GM12878 (cell line): ENCODE measurements around the gene SUMF1. TPM values are rescaled to one million over a fixed set of nuclear protein-coding genes. Genes with fewer than 3 reads are reported as not detected.

Source experiments
- ATAC-seq: fragments of 200-7000 bp; cut with Tn5 transposase; 3 replicates; pipeline ENCODE4 v1.9.1; 2020; ENCODE audit warnings: mild to moderate bottlenecking, moderate library complexity
- BruUV-seq: library from RNA; stranded (reverse); fragments of 400-500 nt; replicated peaks from 2 replicates; lab custom pipeline; 2021; lab: Mats Ljungman, UMichigan
- CTCF ChIA-PET: fragments of 300-600 bp; sonication (Branson Sonifier 250); formaldehyde crosslinking; extraction: SDS; loops from one replicate; lab custom pipeline; 2021; ENCODE audit warnings: inconsistent platforms; lab: Yijun Ruan, JAX
- POLR2A ChIA-PET: fragments of 350-600 bp; formaldehyde crosslinking; extraction: SDS; loops from one replicate; lab custom pipeline; 2021; ENCODE audit warnings: inconsistent platforms; lab: Charles Lee
- RAD21 ChIA-PET: fragments of 300-600 bp; sonication (Branson Sonifier 250); formaldehyde crosslinking; loops from one replicate; lab custom pipeline; 2023; ENCODE audit warnings: antibody characterized with exemption; ENCODE audit not compliant: unreplicated experiment; lab: Charles Lee
- SMC1A ChIA-PET: fragments of 300-600 bp; sonication (Branson Sonifier 250); formaldehyde crosslinking; loops from one replicate; lab custom pipeline; 2023; ENCODE audit not compliant: unreplicated experiment, uncharacterized antibody; lab: Charles Lee
- DNase-seq: peaks from one replicate; pipeline ENCODE4 v3.0.0-alpha.2; 2011; ENCODE audit warnings: low read depth, low spot score
- FAIRE-seq: peaks from 3 replicates; lab custom pipeline; 2011; peaks lifted over from hg19 to GRCh38; lab: Jason Lieb, UNC
- H2AFZ ChIP-seq: 2 replicates; pipeline ENCODE4 v1.6.0; 2011; ENCODE audit warnings: low read depth, low read length, control low read depth; ENCODE audit not compliant: control insufficient read depth
- H3K27ac ChIP-seq: 2 replicates; pipeline ENCODE4 v1.5.1; 2011; ENCODE audit warnings: control low read depth; ENCODE audit not compliant: control insufficient read depth, insufficient read depth
- H3K27me3 ChIP-seq, 2 experiments: replicated peaks in 1 of 2; 2 replicates each; pipeline versions ENCODE4 v1.6.0 to v1.6.1; 2011; ENCODE audit warnings: low read length in 1 of 2; ENCODE audit not compliant: control insufficient read depth in 2 of 2, insufficient read depth in 2 of 2
- H3K36me3 ChIP-seq, 2 experiments: 2 replicates each; pipeline ENCODE4 v1.5.1; 2011; ENCODE audit warnings: low read length in 1 of 2; ENCODE audit not compliant: control insufficient read depth in 2 of 2, insufficient read depth in 2 of 2
- H3K4me1 ChIP-seq: 2 replicates; pipeline ENCODE4 v1.6.1; 2011; ENCODE audit warnings: mild to moderate bottlenecking, low read length, moderate library complexity, mixed read lengths; ENCODE audit not compliant: control insufficient read depth, insufficient read depth
- H3K4me2 ChIP-seq: 2 replicates; pipeline ENCODE4 v1.6.0; 2011; ENCODE audit warnings: control low read depth; ENCODE audit not compliant: control insufficient read depth, insufficient read depth
- H3K4me3 ChIP-seq: fragments of 200-600 bp; sonication (generic); 2 replicates; pipeline ENCODE4 v1.5.1; 2016
- H3K79me2 ChIP-seq: 2 replicates; pipeline ENCODE4 v1.6.0; 2011; ENCODE audit warnings: low read length; ENCODE audit not compliant: control insufficient read depth, insufficient read depth
- H3K9ac ChIP-seq: 2 replicates; pipeline ENCODE4 v1.8.0; 2011; ENCODE audit warnings: low read length, control low read depth, mixed read lengths; ENCODE audit not compliant: control insufficient read depth, insufficient read depth
- H3K9me3 ChIP-seq: replicated peaks from 3 replicates; pipeline ENCODE4 v1.5.1; 2011; ENCODE audit warnings: mild to moderate bottlenecking, low read length; ENCODE audit not compliant: control insufficient read depth, insufficient read depth
- H4K20me1 ChIP-seq: 2 replicates; pipeline ENCODE4 v1.6.0; 2011; ENCODE audit not compliant: control insufficient read depth, insufficient read depth
- CBFB ChIP-seq: IDR thresholded peaks from 2 replicates; pipeline ENCODE4 v1.6.1; 2016; ENCODE audit warnings: antibody characterized with exemption, low read depth
- IRF4 ChIP-seq: IDR thresholded peaks from 2 replicates; pipeline ENCODE4 v1.6.1; 2011; ENCODE audit warnings: low read depth, low read length
- JUNB ChIP-seq: IDR thresholded peaks from 2 replicates; pipeline ENCODE4 v1.6.1; 2016; ENCODE audit warnings: antibody characterized with exemption, mild to moderate bottlenecking
- TARDBP ChIP-seq: IDR thresholded peaks from 2 replicates; pipeline ENCODE4 v1.6.1; 2016; ENCODE audit warnings: borderline replicate concordance
- ZNF217 ChIP-seq: fragments of 450-650 bp; IDR thresholded peaks from 2 replicates; pipeline ENCODE4 v1.6.1; 2017; ENCODE audit warnings: antibody characterized with exemption, mild to moderate bottlenecking
- WGBS: methylation state at CpG from one replicate; pipeline ENCODE4 v1.1.6; 2016; ENCODE audit warnings: low lambda C conversion rate; ENCODE audit not compliant: insufficient replicate concordance, insufficient coverage; ENCODE audit errors: missing lambda C conversion rate; 5-methylcytosine and 5-hydroxymethylcytosine counted together
- in situ Hi-C: fragments of 300-500 bp; cut with MboI; formaldehyde crosslinking; loops from 9 replicates; pipeline ENCODE4 v1.14.3; 2018; ENCODE audit warnings: mixed read lengths
- intact Hi-C: fragments of 100-400 bp; cut with micrococcal nuclease; formaldehyde crosslinking; loops from one replicate; pipeline ENCODE4 v1.14.2; 2022; ENCODE audit not compliant: unreplicated experiment
- polyA plus RNA-seq, 11 experiments: library from polyadenylated mRNA; depleted of rRNA in 4 of 11; unstranded in 6 of 11; stranded (reverse) in 5 of 11; fragments of >200 nt; fragmentation: Nextera tagmentation in 4 of 11; fragmentation: Illumina TruSeq in 1 of 11; extraction: Ambion mirVana in 4 of 11; extraction: Trizol in 1 of 11; gene quantifications; 1 replicate in 1 of 11; 2 replicates in 10 of 11; pipeline versions ENCODE4 v1.2.1 to v1.2.3, GENCODE V29; 2011 to 2016; ENCODE audit warnings: inconsistent platforms in 2 of 11, missing spikeins in 2 of 11, low read depth in 1 of 11
- total RNA-seq, 4 experiments: library from RNA; depleted of rRNA in 3 of 4; stranded (reverse); fragments of >200 nt in 3 of 4; fragmentation: Illumina TruSeq in 1 of 4; extraction: Trizol in 1 of 4; gene quantifications; 2 replicates each; pipeline versions ENCODE4 v1.2.1 to v1.2.3, GENCODE V29; 2013 to 2021
- TF ChIP-seq, protein P1 (sequence below): fragments of 450-650 bp; IDR thresholded peaks from 2 replicates; pipeline ENCODE4 v1.6.1; 2017; ENCODE audit warnings: mild to moderate bottlenecking, moderate library complexity
- TF ChIP-seq, protein P2 (sequence below), 3 experiments: IDR thresholded peaks in 2 of 3; conservative IDR thresholded peaks in 1 of 3; 2 replicates each; pipeline ENCODE4 v1.5.1; 2011; ENCODE audit warnings: low read depth in 3 of 3, low read length in 3 of 3, mild to moderate bottlenecking in 3 of 3, control low read depth in 2 of 3, moderate library complexity in 2 of 3, inconsistent platforms in 1 of 3, mixed read lengths in 1 of 3; ENCODE audit not compliant: control insufficient read depth in 2 of 3, insufficient read depth in 1 of 3; ENCODE audit errors: extremely low read depth in 1 of 3
- TF ChIP-seq, protein P3 (sequence below): fragments of 450-650 bp; IDR thresholded peaks from 2 replicates; pipeline ENCODE4 v1.6.1; 2016; ENCODE audit warnings: mild to moderate bottlenecking, moderate library complexity, borderline replicate concordance
- TF ChIP-seq, protein P4 (sequence below): fragments of 450-650 bp; IDR thresholded peaks from 2 replicates; pipeline ENCODE4 v1.6.1; 2016; ENCODE audit warnings: mild to moderate bottlenecking

Gene SUMF1
- total and polyA plus RNA-seq, 10 of the 15 experiments (the other 5 are each of a cell fraction or from before 2014, with no cell fraction given) = 3.2 to 14.3 (median 8.5) TPM

DNA sequence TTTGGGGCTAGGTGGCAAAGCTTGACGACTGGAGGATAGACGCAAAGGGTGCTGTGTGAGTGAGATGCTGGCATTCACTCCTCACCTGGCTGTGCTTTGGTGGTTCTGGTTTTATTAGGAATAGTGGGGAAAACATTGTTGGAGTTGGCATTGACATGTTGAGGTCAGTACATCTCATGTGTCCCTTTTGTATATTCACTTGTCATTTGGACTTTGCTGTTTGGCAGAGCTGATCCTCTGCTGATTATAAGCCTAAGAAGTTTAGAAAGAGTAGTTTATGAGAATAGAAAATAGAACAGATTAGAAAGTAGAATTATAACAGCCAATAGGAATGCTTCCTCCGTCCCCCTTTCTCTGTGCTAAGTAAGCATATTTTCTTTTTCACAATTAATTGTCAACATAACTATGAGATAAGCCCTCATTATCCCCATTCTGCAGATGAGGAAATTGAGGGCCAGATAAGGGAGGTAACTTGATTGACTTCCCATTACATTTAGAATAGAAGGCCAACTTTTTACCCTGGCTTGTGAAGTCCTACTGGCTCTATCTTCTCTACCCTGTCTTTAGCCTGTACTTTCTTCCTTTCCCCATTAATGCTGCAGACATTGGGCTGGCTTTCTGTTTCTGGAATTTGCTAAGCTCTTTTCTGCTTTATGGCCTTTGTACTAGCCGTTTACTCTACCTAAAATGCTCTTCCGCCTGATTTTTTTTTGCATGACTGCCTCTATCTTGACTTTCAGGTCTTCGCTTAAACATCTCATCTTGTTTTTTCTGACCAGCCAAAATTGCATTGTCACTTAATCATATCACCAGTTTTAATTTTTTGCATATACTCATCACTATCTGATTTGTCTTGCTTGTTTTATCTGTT, 38.9 kb upstream of the SUMF1 start:
- H3K9me3 ChIP-seq = no peaks in the 10 kb centered on the region
- H3K79me2 ChIP-seq = peaks cover 26% of the 10 kb centered on the region
- in situ Hi-C loops (loop anchor here (10.0 kb wide), 1 partner anchor 689 kb away; no protein-coding TSS in a partner anchor), intact Hi-C loops (loop anchor here (2.0 to 10.0 kb wide), 4 partner anchors 79 to 479 kb away; no protein-coding TSS in a partner anchor)
- no peak overlapping the region for H2AFZ ChIP-seq
- SMC1A ChIA-PET = interaction anchor here (0.7 to 12.9 kb wide), 11 partner anchors 11 to 155 kb away, joined by 3 to 180 read pairs (median 3); partner anchors contain the start of genes ITPR1 and SUMF1
- CTCF ChIA-PET = interaction anchor here (0.6 to 5.6 kb wide), 4 partner anchors 11 to 128 kb away, joined by 3 to 52 read pairs (median 6); partner anchors contain the start of gene ITPR1
- H3K4me3 ChIP-seq = peak overlapping the region; percentile 18; the same call in 1 of the 2 replicates
- DNase-seq (no peak), FAIRE-seq (no peak), ATAC-seq (no peak)
- no peak overlapping the region for H3K9ac ChIP-seq
- H4K20me1 ChIP-seq = 0 out of 2 replicates have a peak, but pooled peaks cover 3% of the 10 kb centered on the region
- H3K4me2 ChIP-seq = peak overlapping the region; percentile 85
- peaks cover 5 to 7% of the 10 kb centered on the region in 2 experiments; a peak in 3 of 4 replicates for H3K36me3 ChIP-seq
- POLR2A ChIA-PET = interaction anchor here (0.7 to 9.2 kb wide), 3 partner anchors 12 to 26 kb away, joined by 3 to 132 read pairs (median 3); partner anchors contain the start of gene ITPR1
- BruUV-seq = no TSS peak
- H3K27ac ChIP-seq = peak overlapping the region; percentile 10; the same call in 1 of the 2 replicates
- RAD21 ChIA-PET = interaction anchor here (0.7 to 9.8 kb wide), 5 partner anchors 11 to 467 kb away, joined by 3 to 128 read pairs (median 5); partner anchors contain the start of gene ITPR1
- H3K27me3 ChIP-seq = no peaks in the 10 kb centered on the region
- WGBS = 31% methylated on average over 6 of the region's 6 CpGs
- H3K4me1 ChIP-seq = peaks cover 54% of the 10 kb centered on the region
- TF ChIP-seq CBFB (no peak), TARDBP (no peak), ZNF217 (no peak), IRF4 (no peak), JUNB (no peak)
- TF ChIP-seq, protein P1, sequence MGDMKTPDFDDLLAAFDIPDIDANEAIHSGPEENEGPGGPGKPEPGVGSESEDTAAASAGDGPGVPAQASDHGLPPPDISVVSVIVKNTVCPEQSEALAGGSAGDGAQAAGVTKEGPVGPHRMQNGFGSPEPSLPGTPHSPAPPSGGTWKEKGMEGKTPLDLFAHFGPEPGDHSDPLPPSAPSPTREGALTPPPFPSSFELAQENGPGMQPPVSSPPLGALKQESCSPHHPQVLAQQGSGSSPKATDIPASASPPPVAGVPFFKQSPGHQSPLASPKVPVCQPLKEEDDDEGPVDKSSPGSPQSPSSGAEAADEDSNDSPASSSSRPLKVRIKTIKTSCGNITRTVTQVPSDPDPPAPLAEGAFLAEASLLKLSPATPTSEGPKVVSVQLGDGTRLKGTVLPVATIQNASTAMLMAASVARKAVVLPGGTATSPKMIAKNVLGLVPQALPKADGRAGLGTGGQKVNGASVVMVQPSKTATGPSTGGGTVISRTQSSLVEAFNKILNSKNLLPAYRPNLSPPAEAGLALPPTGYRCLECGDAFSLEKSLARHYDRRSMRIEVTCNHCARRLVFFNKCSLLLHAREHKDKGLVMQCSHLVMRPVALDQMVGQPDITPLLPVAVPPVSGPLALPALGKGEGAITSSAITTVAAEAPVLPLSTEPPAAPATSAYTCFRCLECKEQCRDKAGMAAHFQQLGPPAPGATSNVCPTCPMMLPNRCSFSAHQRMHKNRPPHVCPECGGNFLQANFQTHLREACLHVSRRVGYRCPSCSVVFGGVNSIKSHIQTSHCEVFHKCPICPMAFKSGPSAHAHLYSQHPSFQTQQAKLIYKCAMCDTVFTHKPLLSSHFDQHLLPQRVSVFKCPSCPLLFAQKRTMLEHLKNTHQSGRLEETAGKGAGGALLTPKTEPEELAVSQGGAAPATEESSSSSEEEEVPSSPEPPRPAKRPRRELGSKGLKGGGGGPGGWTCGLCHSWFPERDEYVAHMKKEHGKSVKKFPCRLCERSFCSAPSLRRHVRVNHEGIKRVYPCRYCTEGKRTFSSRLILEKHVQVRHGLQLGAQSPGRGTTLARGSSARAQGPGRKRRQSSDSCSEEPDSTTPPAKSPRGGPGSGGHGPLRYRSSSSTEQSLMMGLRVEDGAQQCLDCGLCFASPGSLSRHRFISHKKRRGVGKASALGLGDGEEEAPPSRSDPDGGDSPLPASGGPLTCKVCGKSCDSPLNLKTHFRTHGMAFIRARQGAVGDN = no peak
- TF ChIP-seq, protein P2, sequence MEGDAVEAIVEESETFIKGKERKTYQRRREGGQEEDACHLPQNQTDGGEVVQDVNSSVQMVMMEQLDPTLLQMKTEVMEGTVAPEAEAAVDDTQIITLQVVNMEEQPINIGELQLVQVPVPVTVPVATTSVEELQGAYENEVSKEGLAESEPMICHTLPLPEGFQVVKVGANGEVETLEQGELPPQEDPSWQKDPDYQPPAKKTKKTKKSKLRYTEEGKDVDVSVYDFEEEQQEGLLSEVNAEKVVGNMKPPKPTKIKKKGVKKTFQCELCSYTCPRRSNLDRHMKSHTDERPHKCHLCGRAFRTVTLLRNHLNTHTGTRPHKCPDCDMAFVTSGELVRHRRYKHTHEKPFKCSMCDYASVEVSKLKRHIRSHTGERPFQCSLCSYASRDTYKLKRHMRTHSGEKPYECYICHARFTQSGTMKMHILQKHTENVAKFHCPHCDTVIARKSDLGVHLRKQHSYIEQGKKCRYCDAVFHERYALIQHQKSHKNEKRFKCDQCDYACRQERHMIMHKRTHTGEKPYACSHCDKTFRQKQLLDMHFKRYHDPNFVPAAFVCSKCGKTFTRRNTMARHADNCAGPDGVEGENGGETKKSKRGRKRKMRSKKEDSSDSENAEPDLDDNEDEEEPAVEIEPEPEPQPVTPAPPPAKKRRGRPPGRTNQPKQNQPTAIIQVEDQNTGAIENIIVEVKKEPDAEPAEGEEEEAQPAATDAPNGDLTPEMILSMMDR (IDR thresholded peaks at IDR 0.05 in 2 of 3, conservative IDR thresholded peaks at IDR 0.05 in 1 of 3; ENCODE audit: control insufficient read depth in 2 of 3, extremely low read depth in 1 of 3, insufficient read depth in 1 of 3, low read depth in 3 of 3, low read length in 3 of 3) = no peak
- TF ChIP-seq, protein P3, sequence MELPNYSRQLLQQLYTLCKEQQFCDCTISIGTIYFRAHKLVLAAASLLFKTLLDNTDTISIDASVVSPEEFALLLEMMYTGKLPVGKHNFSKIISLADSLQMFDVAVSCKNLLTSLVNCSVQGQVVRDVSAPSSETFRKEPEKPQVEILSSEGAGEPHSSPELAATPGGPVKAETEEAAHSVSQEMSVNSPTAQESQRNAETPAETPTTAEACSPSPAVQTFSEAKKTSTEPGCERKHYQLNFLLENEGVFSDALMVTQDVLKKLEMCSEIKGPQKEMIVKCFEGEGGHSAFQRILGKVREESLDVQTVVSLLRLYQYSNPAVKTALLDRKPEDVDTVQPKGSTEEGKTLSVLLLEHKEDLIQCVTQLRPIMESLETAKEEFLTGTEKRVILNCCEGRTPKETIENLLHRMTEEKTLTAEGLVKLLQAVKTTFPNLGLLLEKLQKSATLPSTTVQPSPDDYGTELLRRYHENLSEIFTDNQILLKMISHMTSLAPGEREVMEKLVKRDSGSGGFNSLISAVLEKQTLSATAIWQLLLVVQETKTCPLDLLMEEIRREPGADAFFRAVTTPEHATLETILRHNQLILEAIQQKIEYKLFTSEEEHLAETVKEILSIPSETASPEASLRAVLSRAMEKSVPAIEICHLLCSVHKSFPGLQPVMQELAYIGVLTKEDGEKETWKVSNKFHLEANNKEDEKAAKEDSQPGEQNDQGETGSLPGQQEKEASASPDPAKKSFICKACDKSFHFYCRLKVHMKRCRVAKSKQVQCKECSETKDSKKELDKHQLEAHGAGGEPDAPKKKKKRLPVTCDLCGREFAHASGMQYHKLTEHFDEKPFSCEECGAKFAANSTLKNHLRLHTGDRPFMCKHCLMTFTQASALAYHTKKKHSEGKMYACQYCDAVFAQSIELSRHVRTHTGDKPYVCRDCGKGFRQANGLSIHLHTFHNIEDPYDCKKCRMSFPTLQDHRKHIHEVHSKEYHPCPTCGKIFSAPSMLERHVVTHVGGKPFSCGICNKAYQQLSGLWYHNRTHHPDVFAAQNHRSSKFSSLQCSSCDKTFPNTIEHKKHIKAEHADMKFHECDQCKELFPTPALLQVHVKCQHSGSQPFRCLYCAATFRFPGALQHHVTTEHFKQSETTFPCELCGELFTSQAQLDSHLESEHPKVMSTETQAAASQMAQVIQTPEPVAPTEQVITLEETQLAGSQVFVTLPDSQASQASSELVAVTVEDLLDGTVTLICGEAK = no peak
- TF ChIP-seq, protein P4, sequence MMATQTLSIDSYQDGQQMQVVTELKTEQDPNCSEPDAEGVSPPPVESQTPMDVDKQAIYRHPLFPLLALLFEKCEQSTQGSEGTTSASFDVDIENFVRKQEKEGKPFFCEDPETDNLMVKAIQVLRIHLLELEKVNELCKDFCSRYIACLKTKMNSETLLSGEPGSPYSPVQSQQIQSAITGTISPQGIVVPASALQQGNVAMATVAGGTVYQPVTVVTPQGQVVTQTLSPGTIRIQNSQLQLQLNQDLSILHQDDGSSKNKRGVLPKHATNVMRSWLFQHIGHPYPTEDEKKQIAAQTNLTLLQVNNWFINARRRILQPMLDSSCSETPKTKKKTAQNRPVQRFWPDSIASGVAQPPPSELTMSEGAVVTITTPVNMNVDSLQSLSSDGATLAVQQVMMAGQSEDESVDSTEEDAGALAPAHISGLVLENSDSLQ = no peak
